ENCODE data around the gene PLXDC1.

PLXDC1 gene

GRCh38 chr17:39094607-39095308 lies 56.7 kb downstream of the PLXDC1 start:
- DNase-seq = no peak

DNA sequence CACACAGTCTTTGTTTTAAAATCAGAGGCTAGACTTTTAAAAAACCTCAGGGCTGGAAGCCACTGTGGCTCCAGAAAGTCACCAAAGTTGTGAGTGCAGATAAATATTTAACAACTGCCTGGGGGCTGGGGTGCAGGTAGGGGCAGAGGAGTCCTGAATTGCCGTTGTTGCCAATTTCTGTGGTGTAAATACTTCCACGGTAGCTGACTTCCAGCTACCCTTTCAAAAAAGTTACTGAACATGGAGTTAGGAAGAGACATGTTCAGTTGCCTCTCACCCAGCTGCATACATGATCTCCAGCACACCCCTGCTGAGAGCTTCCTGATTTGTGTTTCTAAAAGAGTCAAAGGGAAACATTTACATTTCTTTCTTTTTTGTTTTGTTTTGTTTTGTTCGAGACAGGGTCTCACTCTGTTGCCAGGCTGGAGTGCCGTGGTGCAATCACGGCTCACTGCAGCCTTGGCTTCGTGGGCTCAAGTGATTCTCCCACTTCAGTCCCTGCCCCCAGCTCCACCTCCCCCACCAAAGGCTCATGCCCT lies 58.7 kb downstream of the PLXDC1 start:
- DNase-seq = no peak

DNA sequence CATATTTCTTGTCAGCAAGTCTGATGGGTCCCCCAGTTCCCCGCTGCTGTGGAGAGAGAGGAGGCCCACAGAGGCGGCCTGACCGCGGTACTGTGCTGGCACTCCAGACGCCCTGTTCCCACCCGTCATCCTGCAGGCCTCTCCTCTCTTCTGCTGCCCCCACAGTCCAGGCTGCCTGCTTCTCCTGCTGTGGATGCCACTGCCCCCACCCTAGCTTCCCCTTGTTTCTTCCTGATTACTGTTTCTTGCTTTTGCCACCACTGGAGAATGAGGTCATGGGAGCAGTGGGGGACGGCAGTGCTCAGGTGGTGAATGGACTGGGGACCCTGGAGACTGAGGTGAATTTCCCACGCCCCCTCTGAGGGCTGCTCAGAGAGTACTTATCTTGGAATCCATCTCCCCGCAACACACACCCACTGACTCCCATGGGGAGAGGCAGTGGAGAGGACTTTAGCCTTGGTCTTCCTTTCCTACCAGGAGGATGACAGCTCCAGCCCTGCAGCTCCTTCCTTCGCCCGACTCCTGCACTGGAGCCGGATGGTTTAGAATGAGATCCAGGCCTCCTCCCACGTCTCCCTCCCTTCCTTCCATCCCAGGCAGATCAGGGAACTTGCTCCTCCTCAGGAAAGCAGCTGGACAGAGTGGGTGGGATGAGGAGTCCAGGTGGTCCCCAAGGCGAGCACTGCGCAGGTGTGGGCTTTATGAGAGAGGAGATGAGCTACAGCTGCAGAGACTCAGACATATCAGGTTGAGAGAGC lies 60.4 kb downstream of the PLXDC1 start:
- no peak for DNase-seq

- no peak for DNase-seq
Measured at GRCh38 chr17:39090400-39090799, 61.0 kb downstream of the PLXDC1 start.

GRCh38 chr17:39084558-39084957 lies 66.9 kb downstream of the PLXDC1 start:
- DNase-seq = no peak

DNA sequence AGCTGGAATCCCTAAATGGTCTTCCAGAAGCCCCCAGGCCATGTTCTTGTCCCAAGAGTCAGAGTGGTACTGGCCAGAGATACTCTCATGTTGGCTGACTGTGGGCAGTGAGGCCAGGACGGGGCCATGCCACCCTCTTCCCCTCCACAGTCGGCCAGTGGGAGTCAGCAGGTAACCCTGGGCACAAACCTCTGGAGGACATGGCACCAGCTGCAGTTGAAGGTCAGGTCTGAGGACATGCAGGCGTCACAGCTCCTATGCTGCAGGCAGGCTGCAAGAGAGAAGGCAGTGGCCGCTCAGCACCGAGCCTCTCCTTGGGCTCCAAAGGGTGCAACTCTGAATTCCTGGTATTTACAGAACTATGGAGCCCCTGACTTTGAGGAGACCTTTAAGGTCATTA lies 68.2 kb downstream of the PLXDC1 start:
- DNase-seq = no peak

GRCh38 chr17:39082482-39082881 lies 69.0 kb downstream of the PLXDC1 start:
- no peak for DNase-seq

DNA sequence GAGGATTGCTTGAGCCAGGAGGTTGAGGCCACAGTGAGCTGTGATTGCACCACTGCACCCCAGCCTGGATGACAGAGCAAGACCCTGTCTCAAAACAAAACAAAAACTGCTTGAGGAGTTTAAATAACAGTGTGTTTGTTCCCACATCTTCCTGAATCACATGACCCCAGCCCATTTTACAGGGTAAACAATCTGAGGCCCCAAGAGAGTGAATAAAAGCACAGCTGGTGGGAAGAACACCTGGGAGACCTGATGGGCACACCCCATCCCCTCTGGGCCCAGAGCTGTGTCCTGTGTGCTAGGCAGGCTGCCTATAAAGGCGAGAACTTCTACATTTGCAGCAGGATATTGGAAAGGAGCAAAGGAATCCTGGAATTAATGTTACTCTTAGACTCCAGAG lies 69.6 kb downstream of the PLXDC1 start:
- no peak for DNase-seq

GRCh38 chr17:39080421-39081078 lies 70.9 kb downstream of the PLXDC1 start:
- no peak for DNase-seq

DNA sequence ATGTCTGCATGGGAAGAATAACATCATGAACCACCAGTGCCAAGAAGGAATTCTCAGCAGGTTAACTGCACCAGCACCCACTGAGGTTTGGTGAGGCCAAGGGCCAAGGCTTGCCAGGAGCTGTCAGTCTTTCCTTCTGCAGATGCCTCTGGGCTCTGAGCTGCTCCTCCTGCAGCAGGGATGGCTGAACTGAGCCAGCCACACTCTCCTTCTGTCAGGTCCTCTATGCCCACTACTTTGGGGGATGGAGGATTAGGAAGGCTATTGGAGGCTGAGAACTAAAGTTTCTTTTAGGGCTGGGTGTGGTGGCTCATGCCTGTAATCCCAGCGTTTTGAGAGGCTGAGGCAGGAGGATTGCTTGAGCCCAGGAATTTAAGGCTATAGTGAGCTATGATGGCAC lies 71.6 kb downstream of the PLXDC1 start:
- no peak for DNase-seq

GRCh38 chr17:39077866-39078265 lies 73.6 kb downstream of the PLXDC1 start:
- DNase-seq = no peak

DNA sequence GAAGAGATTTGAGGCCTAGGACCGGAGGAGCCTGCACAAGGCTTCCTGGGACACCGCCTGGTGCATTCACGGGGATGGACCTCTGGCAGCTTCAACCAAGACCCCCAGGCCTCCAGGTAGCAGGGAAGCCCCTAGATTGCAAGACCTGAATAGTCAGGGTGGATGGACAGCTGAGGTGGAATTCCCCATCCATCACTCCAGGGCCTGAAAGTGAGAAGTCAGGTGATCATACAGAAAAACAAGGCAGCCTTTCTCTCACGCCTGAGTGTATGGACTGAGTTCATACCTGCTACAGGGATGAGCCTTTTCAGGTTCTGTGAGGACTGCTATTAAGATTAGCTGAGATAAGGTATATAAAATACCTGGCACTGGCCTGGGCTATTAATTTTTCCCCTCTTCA lies 74.2 kb downstream of the PLXDC1 start:
- DNase-seq = no peak

- no peak for DNase-seq
Measured at GRCh38 chr17:39074676-39075075, 76.8 kb downstream of the PLXDC1 start.

- DNase-seq = no peak
Measured at GRCh38 chr17:39073916-39074315, 77.5 kb downstream of the PLXDC1 start.

- no peak for DNase-seq
Measured at GRCh38 chr17:39073353-39073752, 78.1 kb downstream of the PLXDC1 start.

DNA sequence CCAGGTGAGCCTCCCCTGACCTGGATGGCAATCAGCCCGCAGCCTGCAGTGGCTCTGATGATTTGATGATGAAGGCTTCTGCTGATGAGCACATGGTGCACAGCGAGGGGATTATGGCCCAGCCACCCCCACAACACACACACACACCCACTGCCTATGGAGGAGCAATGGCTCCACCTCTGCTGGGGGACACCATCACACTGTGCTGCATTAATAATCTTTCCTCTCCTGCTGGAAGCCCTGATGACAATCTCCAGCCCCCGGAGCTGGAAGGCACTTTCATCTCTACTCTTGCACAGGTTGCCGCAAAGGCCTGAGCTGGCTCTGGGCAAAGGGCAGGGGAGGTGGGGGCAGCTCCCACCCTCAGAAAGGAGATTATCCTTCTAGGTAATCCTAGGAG lies 79.9 kb downstream of the PLXDC1 start:
- DNase-seq = no peak

DNA sequence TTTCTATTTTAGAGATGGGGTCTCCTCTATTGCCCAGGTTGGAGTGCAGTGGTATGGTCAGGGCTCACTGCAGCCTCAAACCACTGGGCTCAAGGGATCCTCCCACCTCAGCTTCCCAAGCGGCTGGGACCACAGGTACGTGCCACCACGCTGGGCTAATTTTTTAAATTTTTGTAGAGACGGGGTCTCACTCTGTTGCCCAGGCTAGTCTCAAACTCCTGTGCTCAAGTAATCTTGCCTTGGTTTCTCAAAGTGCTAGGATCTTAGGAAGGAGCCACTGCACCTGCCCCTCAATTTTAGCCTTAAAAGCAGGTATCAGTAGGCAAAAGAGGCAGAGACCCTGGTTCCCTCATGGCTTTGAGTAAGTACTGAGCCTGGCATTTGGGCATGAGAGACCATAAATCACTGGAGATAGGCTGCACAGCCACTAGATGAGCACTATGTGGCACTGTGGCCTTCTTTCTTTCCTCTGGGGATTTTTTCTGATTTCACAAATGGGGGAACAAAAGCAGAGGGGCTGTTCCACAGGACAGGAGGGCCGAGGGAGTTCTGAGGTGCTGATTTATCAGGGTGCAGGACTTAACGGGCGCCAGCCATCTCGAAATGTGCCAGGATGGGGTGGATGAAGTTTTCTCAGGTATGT lies 82.2 kb downstream of the PLXDC1 start:
- DNase-seq = no peak

DNA sequence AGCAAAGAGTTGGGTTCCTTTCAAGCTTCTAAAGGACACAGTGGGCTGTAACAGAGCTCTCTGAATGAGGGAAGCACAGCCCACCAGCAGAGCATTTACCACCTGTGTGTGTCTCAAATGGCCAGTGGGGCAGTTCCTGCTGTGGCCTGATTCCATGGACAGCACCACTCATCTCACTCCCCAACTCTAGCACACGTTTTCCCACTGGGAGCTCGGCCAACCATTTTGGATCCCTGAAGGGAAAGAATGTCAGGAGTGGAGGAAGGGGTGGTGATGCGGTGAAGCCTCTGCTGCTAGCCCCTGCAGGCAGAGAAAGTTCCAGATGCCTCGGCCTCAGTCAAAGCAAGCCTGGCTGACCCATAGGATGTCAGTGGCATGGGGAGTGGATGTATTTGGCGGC lies 86.6 kb downstream of the PLXDC1 start:
- no peak for DNase-seq

GRCh38 chr17:39064374-39064773 lies 87.1 kb downstream of the PLXDC1 start:
- DNase-seq = no peak

- no peak for DNase-seq
Measured at GRCh38 chr17:39063681-39064069, 87.8 kb downstream of the PLXDC1 start.

DNA sequence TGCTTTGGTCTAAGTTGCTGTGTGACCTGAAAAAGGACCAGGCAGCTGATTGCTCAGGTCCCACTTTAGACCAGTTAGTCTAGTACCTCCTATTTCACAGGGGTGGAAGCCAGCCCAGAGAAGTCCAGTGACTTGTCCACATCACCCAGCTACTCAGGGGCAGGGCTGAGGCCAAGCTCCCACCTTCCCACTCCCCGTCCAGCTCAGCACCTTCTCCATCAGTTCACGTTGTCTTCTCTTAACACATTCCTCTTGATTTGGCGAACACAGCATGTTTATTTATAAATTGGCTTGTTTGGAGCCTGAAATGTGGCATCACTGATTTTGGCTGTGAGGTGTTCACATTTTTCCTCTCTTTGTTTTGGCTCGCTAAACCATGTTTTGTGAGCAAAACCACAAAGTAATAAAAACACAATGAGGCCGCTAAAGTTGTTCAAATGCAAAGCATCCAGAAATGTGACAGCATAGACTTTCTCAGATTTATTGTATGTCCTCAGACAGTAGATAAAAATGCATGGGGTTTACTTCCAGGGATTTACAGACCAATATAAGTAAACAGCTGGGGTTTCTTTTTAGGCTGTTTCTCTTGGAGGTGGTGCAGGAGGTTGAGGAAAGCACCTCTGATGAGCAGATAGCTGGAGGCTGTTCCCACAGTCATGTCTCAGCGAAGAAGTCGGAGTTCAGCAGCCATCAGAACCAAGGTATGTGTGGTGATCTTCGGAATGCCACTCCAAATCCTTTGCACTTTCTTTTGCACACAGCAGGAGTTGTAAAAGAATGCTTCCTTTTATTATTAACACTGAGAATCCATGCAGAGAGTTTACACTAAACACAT lies 88.4 kb downstream of the PLXDC1 start:
- DNase-seq = no peak

DNA sequence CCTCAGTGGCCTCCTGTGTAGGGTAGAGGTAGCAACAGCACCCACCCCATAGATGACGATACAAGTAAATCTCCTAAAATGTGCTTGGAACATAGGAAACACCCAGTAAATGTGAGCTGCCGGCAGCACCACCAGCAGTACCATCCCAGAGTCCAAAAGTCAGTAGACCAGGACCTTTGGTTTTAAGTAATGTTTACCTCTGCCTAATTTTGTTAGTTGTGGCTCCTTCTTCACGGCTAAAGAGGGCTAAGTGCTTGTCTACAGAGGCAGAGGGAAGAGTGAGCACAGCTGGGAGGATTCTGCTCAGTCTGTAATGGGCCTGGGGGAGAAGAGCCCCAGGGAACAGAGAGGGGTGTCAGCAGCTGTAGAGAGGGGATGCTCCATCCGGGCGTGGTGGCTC lies 92.9 kb downstream of the PLXDC1 start:
- no peak for DNase-seq

Data from stimulated activated CD4-positive, alpha-beta T cell treated with anti-CD3 and anti-CD28 coated beads, Interleukin-15, amount 100 ng/mL, for 24 hours (primary cell).